ENCODE results near the gene EIF4A2.

DNA sequence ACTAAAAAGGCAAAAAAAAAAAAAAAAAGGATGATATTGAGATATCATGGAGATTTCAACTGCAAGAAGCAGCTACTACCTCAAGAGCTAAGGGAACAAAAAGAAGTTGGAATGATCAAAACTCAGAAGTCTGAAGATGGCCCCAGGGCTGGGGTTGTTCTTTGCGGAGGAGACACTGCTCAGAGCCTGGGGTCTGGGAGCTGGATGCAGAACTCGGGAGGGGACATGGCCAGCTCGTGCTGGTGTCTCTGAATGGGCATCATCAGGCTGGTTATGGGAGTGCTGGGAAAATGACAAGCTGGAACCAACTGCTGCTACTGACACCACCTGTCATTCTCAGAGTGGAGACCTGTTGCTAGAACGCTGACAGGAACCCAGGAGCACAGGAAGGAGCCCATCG is 45.0 kb downstream of the EIF4A2 start:
- TF ChIP-seq, protein P1, sequence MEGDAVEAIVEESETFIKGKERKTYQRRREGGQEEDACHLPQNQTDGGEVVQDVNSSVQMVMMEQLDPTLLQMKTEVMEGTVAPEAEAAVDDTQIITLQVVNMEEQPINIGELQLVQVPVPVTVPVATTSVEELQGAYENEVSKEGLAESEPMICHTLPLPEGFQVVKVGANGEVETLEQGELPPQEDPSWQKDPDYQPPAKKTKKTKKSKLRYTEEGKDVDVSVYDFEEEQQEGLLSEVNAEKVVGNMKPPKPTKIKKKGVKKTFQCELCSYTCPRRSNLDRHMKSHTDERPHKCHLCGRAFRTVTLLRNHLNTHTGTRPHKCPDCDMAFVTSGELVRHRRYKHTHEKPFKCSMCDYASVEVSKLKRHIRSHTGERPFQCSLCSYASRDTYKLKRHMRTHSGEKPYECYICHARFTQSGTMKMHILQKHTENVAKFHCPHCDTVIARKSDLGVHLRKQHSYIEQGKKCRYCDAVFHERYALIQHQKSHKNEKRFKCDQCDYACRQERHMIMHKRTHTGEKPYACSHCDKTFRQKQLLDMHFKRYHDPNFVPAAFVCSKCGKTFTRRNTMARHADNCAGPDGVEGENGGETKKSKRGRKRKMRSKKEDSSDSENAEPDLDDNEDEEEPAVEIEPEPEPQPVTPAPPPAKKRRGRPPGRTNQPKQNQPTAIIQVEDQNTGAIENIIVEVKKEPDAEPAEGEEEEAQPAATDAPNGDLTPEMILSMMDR (conservative IDR thresholded peaks at IDR 0.05): no peak
- TF ChIP-seq EZH2 (IDR thresholded peaks at IDR 0.05; ENCODE audit: low read depth): no peak
